ENCODE data around the gene SPEG.

SPEG gene

DNA sequence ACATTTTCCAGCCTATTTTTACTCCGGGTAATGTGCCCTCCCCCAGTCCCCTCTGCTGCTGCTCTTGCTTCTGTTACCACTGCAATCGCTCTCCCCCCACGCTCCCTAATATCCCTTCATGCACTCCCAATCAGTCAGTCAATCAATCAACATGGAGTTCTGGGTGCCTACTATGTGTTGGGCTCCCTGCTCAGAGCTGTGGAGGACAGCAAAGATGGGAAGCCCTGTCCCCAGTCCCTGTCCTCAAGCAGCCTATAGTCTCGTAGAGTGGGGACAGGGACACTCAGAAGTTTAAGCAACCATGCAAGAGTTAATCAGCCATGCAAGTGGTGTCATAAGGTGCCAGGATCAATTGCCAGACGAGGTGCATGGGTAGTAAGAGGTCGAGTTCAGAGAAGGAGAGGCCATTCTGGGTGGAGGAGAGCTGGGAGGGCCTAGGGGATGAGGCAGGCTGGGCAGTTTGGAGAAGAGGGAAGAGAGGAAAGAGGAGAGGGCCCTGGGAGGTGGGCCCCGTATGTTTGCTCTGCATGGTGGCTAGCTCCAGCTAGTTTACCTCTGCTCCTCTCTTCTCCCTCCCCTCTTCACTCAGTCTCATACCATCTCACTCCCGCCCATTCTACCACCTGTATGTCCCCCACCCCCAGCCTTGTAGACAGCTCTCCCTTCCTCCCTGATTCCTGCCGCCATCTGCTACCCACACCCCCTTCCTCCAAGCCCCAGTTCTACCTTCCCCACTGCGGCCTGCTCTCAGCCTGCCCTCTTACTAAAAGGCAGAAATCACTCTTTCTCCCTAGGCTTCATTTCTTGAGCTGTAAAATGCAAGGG, 83.5 kb downstream of the SPEG start:
- no peak for DNase-seq

DNA sequence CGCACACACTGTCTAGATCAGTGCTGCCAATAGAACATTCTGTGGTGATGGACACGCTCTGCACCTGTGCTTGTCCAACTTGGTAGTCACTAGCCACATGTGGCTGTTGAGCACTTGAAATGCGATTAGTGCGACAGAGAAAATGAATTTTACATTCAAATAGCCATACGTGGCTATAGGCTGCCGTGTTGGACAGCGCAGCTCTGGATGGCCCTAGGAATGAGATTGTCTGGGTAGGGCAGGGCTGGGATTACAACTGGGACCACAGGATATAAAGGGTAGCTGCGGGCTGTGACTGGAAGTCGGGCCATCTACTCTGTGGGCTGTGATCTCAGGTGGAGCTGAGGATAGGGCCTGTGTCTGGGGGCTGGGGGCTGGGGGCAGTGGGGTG, 84.9 kb downstream of the SPEG start:
- DNase-seq, result no peak

DNA sequence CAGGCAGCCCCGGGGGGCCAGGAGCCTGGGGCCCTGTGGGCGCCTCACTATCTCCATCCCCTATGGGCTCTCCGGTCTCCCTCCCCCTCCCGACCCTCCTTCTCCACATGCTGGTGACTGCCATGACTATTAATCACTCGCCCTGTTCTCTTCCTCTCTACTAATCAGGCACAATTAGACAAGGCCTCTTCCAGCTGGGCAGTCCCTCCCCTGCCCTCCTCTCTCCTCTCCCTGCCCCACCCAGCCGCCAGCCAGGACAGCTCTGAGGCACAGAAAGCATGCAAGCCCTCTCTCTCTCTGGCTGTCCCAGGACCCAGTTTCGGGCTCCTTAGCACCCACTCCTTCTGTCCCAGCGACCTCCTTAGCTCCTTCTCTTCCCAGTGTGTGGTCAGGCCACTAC, 85.4 kb downstream of the SPEG start:
- no peak for DNase-seq

DNA sequence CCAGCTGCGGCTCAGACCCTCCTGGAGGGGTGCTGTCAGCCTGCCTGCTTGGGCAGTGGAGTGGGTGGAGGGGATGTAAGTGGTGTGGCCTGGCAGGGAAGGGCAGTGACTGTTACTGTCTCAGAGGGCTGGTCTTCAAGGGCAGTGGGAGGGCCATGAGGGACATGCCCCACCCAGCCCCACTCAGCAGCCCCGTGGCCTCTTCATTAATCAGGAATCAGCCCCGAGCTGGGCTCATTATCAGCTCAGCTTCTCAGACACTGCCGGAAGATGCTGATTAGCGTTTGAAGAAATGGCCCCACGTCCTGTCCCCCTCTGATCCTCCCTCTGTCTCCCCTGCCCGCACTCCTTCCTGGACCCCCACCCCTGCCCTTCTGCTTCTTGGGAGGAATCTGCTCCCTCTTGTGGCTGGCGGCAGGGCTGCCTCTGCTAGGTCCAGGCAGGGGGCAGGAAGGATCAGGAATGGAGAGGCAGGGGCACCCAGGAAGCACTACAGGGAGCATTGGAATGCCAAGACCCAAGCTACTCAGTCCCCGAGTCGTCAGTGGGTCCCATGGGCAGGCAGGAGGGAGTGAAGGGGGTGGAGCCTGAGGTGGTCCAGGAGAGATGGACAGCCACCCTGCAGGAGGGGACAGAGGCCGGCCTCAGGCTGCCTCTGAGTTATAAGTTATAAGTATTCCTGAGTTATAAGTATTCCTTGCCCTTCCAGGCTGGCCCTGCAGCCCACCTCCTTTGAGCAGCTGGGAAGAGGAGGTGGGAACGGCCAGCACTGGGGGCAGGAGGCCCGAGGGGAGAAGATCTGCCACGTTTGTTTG, 86.6 kb downstream of the SPEG start:
- no peak for DNase-seq

DNA sequence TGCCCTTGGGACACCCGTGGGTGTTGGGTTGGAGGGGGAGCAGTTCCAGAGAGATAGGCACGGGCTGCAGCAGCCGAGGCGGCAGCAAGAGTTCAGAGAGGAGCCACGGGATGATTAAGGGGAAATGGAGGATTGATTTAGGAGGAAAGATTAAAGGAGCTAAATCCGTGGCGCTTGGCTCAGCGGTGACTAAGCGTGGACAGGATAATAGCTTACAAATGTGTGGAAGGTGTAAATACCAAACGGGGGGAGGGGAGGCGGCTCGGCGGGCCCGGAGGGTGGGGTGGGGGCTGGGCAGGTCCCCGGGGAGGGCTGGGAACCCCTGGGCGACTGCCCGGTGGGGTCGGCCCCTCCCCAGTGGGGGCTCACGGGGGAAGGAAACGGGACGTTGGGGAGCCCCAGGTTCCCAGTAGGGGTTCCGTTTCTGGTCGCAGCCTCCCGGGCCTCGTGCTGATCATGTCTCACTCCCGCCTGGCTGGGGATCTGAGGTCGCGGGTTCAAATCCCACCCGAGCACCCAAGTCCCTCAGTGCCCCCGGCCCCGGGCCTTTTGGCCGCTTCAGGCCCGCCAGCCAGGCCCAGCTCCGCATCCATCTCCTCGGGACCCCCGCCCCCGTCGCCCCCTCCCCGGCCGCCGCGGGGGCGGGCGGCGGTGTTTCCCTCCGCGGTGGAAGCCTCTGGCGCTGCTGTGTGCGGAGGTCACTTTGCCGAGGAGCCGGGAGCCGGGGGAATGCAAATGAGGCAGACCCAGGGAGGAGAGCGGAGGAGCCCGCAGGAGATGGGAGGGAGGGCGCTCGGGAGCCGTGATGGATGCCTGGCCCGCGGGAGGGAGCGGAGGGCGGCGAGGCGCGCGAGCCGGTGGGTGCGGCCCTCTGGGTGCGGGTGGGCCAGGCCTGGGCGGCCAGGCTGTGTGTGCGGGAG, 87.7 kb downstream of the SPEG start:
- no peak for DNase-seq

DNA sequence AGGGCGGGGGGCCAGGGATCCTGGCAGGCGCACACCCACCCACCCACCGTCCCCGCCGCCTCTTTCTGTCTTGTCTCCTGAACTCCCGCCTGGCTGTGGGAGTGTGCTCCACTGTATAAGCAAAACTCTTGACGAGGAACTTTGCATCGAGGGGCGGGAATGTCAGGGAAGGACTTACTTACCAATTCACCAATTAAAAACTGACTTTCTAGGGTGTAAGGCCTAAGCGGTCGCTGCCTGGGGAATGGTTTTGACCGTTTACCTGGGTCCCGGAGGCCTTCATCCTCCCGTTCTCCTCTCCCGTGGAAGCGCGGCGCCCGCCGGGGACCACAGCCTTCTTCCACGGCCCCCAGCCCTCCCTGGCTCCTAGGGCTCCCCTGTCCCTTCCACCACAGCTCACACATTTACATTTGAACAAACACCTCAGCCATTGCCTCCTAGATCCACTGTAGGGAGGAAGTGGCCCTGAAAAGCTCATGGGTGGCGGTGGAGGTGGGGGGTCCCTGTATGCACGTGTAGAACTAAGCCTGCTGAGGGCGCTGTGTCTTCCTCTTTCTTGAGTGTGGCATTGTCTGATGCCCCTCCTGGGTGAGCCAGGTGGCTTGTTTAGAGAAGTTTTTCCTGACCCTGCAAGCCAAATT, 88.5 kb downstream of the SPEG start:
- no peak for DNase-seq

DNA sequence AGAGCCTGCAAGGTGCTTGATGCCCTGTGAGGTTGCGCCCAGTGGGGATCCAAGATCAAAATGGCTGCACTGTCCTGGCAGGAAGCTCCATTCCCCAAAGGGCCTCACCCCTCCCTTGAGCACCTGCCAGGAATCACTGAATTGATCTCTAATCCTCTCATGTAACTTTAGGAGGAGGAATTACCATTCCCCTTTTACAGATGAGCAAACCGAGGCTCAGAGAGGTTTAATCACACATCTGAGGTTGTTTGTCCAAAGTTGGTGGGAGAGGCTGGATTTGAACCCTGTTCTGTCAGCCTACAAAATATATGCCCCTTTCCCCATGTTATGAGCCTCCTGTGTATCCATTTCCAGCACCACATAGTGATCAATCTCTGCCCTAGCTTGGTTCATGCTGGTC, 90.2 kb downstream of the SPEG start:
- no peak for DNase-seq

DNA sequence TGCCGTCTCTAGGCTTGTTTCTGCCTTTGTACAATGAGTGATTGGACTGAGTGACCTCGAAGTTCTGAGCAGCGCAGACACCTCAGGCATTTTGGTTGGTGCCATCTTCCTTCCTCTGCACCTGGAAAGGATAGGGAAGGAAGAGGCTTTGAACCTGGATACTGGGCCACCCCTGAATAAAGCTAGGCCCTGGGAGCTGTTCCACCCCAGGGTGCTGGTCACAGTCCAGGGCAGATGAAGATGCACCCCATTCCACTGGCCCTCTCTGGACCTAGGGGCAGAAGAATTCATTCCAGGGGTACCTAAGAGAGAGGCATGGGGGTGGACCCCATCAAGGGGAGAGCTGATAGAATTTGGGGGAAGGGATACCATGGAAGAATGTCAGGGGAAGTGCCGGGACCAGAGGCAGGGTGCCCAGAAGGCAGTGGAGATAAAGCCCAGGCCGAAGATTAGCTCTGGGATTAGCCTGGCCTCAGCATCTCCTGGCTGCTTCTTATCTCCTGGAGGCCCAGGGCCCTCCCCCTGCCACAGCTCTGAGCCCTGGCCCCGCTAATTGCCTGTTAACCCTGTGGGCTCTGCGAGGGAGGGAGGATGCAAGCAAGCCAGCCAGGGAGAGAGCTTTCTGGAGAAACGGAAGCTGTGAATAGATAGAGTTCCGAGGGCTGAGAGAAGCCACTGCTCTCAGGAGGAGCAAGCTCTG, 91.0 kb downstream of the SPEG start:
- no peak for DNase-seq

DNA sequence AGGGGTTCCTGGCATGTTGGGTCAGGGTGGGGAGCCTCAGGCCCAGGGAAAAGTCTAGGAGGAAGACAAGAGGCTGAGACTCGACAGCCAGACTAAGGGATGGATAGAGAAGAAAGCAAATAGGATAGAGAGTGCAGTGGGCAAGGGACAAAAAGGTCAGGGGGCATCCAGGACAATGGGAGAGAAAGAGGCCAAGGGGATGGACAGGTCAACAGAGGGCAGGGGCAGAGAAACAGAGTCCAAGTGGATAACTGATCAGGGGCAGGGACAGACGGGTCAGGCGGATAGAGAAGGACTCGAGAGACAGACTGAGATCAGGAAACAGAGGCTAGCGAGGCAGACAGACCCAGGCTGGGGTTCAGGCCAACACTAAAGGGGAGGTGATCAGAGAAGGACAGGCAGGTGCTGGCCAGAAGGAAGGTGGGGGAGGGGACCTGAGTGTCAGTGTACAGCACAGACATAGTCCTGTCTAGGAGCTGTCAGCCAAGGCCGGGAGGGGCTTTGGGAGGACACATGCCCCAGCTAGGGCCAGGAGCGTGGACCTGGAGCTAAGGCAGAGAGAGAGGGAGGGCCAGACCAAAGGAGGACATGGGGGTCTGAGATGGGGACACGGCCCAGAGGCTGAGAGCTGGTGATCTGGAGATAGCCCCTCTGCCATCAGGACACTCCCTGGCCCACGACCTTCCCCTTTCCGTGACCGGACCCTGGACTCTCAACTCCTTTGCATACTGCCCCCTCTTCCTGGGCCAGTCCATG, 91.9 kb downstream of the SPEG start:
- DNase-seq, result no peak

DNA sequence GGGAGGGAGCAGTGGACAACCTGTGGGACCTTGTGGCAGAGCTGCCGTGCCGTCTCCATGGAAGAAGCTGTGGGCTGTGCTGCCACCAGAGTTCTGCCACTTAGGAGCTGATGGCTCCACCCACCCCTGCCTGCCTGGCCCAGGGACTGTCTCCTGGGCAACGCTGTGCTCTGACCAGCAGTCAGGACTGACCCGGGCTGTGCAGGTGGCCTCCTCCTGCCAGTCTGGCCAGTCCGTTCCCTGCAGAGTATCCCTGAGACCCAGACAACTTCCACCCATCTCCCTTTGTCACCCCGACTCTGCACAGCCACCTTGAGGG, 92.4 kb downstream of the SPEG start:
- no peak for DNase-seq

DNA sequence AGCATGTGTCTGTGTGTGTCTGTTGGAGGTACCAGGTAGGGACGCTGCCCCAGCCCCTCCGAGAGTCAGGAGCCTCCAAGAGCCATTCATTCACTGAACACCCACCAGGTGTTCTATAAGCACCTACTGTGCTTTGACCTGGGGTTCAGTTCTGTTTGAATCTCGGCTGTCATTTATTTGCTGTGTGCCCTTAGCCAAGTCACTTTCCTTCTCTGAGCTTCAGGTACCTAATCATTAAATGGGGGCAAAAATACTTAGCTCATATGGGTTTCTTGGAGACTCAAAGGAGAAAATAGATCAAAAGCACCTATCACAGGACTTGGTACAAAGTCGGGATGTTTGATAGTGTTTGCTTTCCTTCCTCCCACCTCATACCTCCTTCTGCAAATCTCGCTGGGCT, 92.8 kb downstream of the SPEG start:
- no peak for DNase-seq

DNA sequence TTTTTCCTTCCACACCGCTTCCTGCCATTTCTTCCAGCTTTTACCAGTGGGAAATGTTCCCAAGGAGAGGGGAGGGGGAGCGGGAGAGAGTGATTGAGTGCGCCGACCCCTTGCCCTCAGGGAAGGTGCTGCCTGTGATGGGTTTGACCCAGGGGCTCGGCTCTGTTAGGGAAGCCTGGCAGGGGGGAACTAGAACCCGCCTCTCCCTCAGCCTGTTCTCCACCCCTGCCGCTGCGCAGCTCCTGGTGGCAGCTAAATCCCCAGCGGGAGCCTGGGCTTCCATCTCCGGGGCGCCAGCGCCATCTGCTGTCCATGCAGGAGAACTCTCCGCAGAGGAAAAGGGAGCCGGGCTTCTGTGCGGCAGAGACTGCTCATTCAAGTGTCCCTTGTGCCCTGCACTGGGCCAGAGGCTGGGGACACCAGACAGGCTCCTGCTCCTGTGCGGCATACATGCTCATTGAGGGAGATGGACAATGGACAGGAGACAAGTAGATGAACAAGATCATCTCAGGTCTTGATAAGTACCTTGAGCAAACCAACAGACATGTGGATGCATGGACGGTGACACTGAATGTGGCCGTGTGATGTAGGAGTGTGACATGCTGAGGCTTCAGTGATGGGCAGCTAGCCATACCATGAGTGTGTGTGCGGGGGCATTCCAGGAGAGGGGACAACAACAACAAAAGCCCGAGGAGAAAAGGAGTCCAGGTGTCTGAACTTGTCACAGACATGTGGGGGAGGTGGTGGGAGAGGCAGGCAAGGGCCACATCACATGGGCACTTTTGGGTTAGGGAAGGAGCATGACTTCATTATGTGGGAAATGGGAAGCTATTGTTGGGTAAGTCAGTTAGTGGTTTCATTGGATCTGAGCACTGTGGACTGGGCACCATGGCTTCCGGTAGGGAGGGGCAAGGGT, 95.7 kb downstream of the SPEG start:
- peak; percentile 84 for DNase-seq

DNA sequence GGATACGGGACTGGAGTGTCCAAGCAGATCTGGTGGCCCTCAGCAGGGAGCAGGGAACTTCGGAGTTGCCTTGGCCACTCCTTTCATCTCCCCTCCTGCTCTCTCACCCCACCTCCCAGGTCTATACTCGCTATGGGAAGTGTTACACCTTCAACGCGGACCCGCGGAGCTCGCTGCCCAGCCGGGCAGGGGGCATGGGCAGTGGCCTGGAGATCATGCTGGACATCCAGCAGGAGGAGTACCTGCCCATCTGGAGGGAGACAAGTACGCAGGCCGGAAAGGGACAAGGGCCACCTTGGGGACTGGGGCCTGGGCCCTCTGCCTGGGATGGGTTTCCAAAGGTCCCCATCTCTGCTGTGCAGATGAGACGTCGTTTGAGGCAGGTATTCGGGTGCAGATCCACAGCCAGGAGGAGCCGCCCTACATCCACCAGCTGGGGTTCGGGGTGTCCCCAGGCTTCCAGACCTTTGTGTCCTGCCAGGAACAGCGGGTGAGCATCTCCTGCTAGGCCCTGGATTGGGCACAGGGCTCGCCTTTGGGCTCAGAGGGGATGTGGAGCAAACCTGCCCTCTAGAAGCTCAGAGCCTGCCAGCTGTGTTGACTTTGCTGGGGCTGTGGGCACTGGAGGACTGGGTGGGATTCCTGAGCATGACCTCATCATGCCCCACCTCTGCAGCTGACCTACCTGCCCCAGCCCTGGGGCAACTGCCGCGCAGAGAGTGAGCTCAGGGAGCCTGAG, 97.2 kb downstream of the SPEG start:
- no peak for DNase-seq

DNA sequence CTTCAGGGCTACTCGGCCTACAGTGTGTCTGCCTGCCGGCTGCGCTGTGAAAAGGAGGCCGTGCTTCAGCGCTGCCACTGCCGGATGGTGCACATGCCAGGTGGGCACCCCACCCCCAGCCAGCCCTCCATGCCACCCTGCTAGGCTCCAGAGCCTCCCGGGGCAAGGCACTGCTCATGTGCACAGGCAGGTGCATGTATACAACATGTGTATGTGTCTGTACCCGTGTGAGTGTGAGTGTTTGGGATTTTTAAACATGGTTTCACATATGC, 97.7 kb downstream of the SPEG start:
- DNase-seq, result no peak

DNA sequence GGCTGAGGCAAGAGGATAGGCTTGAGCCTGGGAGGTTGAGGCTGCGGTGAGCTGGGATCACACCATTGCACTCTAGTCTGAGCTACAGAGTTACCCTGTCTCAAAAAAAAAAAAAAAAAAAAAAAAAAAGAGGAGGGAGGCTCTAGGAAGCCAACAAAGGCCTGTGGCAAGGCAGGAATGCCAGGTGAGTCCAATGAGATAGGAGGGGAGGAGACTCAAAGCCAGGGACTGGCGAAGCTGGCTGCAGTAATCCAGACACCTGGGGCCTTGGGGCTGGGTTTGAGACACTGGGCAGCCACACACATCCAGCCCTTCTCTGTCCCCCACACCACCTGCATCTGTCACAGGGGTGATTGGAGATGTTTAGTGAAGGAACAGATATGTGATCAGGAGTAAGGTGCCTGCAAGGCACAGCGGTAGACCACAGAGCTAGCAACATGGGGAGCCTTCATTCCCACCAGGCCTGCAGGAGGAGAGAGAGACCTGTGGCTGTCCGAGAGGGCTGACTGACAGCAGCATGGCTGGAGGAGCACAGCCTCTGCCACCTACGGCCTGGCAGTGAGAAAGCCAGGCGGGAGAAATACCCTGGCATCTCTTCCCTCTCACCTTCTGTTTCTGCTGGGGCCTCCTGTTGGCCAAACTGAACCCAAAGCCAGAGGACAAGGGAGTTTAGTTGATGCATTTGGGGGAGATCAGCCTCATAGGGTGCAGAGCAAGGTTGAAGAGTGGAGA, 99.5 kb downstream of the SPEG start:
- DNase-seq, result no peak

DNA sequence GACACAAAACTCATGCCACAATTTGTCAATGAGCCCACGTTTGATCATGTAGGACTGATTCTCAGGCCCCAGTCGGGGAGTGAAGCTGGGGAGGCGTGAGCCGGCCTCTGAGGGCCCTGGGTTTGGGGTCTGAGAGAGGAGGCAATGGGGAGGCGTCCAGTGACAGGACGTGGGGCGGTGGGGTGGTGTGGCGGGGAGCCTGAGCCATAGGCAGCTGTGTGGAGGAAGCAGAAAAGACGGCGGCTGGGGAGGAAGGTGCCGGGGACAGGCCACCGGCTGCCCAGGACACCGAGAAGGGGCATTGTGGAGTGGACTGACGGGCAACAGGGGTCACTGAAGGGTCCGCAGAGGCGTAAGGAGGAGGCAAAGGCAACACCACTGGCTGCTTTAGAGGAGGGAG, 101.8 kb downstream of the SPEG start:
- DNase-seq, result no peak

DNA sequence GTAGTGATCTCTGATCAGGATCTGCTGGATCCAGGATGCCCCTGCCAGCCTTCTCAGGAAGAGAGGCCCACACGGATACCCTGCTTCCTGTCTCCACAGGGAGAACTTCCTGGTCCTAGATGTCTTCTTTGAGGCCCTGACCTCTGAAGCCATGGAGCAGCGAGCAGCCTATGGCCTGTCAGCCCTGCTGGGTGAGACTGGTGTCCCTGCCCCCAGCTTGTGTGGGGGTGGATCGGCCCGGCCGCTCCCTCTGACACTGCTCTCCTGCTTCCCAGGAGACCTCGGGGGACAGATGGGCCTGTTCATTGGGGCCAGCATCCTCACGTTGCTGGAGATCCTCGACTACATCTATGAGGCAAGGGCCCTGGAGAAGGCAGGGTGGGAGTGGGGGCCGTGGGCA, 102.3 kb downstream of the SPEG start:
- no peak for DNase-seq

DNA sequence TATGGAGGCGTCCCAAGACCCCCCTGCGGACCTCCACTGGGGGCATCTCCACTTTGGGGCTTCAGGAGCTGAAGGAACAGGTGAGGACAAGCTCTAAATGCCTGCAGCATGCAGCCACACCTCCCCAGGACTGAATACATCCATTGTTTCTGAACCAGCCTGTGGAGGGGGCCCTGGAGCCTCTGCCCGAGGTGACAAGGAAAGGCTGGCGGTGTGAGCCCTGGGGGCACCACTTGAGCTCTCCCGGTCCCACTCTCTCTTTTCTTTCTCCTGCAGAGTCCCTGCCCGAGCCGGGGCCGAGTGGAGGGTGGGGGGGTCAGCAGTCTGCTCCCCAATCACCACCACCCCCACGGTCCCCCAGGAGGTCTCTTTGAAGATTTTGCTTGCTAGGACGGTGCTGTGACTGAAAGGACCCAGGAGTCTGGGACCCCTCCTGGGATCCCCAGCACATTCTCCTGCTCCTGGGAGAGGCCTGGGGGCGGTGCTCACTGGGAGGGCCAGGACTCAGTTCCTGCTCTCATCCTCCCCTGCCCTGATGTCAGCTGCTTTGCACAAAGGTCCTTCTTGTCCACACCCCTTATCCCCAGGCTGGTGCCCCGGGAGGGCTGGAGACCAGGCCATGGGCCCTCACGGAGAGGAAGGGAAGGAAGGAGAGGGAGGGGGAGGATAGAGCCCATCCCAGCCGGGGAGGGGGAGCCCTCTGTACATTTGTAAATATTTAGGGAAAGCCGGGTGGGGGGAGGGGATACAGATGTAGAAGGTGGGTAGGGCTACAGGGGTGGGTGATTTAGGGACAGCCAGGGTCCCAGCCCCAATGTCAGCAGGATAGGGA, 103.2 kb downstream of the SPEG start:
- no peak for DNase-seq
